OCI-LY7 (cell line): Measurements from ENCODE around the gene SERPINF2. TPM values are rescaled to one million over a fixed set of nuclear protein-coding genes. Genes with fewer than 3 reads are reported as not detected.
"Not testable (repeated sequence)": the region's sequence is repeated elsewhere in the genome, so short reads cannot be mapped to it uniquely, and the experiment has no call there.

Experiments
- BruUV-seq: library from RNA; stranded (reverse); fragments of 400-500 nt; replicated peaks from 2 replicates; lab custom pipeline; 2021; lab: Mats Ljungman, UMichigan
- CTCF ChIA-PET: fragments of 300-600 bp; sonication (Branson Sonifier 250); formaldehyde crosslinking; loops from one replicate; lab custom pipeline; 2022; ENCODE audit warnings: antibody characterized with exemption; ENCODE audit not compliant: unreplicated experiment; lab: Charles Lee
- POLR2A ChIA-PET: fragments of 300-600 bp; sonication (Branson Sonifier 250); formaldehyde crosslinking; loops from one replicate; lab custom pipeline; 2022; ENCODE audit warnings: antibody characterized with exemption; lab: Charles Lee
- DNase-seq: peaks from one replicate; pipeline ENCODE4 v3.0.0-alpha.2; 2015; ENCODE audit warnings: low spot score
- H2AFZ ChIP-seq: fragments of 200-600 bp; sonication (generic), shearing (Covaris generic); 2 replicates; pipeline ENCODE4 v1.6.1; 2014; ENCODE audit warnings: mild to moderate bottlenecking, antibody characterized with exemption, low read length, moderate library complexity
- H3K27ac ChIP-seq: fragments of 200-600 bp; sonication (generic); 2 replicates; pipeline ENCODE4 v1.5.1; 2014; ENCODE audit warnings: mixed run types, low read depth, mild to moderate bottlenecking, moderate library complexity, low read length, inconsistent platforms; ENCODE audit not compliant: poor library complexity, severe bottlenecking
- H3K36me3 ChIP-seq: fragments of 200-600 bp; sonication (generic); 2 replicates; pipeline ENCODE4 v1.6.1; 2014; ENCODE audit warnings: mild to moderate bottlenecking, antibody characterized with exemption, low read length, moderate library complexity, mixed read lengths; ENCODE audit not compliant: insufficient read depth
- H3K4me1 ChIP-seq: fragments of 200-600 bp; sonication (generic); 2 replicates; pipeline ENCODE4 v1.5.1; 2014; ENCODE audit warnings: mild to moderate bottlenecking, low read length; ENCODE audit not compliant: insufficient read depth, poor library complexity, severe bottlenecking
- H3K4me2 ChIP-seq: fragments of 200-600 bp; sonication (generic); 2 replicates; pipeline ENCODE4 v1.6.1; 2014; ENCODE audit warnings: mild to moderate bottlenecking, low read length
- H3K4me3 ChIP-seq: fragments of 200-600 bp; sonication (generic); 2 replicates; pipeline ENCODE4 v1.5.1; 2014; ENCODE audit warnings: mild to moderate bottlenecking, low read depth, low read length; ENCODE audit not compliant: poor library complexity, severe bottlenecking
- H3K79me2 ChIP-seq: fragments of 200-600 bp; sonication (generic); 2 replicates; pipeline ENCODE4 v1.6.1; 2016; ENCODE audit warnings: low read depth, mild to moderate bottlenecking, low read length, moderate library complexity, mixed read lengths; ENCODE audit not compliant: insufficient read depth
- H3K9me2 ChIP-seq: fragments of 200-600 bp; sonication (generic); 2 replicates; pipeline ENCODE4 v1.6.1; 2016; ENCODE audit warnings: mild to moderate bottlenecking, low read length, mixed read lengths; ENCODE audit not compliant: insufficient read depth
- H3K9me3 ChIP-seq: fragments of 200-600 bp; sonication (generic); 2 replicates; pipeline ENCODE4 v1.6.1; 2014; ENCODE audit warnings: mild to moderate bottlenecking, mixed run types, low read length, mixed read lengths
- H4K20me1 ChIP-seq: fragments of 200-600 bp; sonication (generic); 2 replicates; pipeline ENCODE4 v1.6.1; 2014; ENCODE audit warnings: mild to moderate bottlenecking, antibody characterized with exemption, low read length, moderate library complexity, mixed read lengths; ENCODE audit not compliant: insufficient read depth
- EZH2phosphoT487 ChIP-seq: fragments of 200-600 bp; sonication (generic); IDR thresholded peaks from 2 replicates; pipeline ENCODE4 v1.6.1; 2018; ENCODE audit warnings: low read depth, borderline replicate concordance, mild to moderate bottlenecking, mixed run types, antibody characterized with exemption, low read length, moderate library complexity, mixed read lengths
- intact Hi-C: fragments of 100-400 bp; cut with micrococcal nuclease; formaldehyde crosslinking; loops from one replicate; pipeline ENCODE4 v1.10.0; 2022; ENCODE audit not compliant: unreplicated experiment
- total RNA-seq, 2 experiments: library from RNA; depleted of rRNA in 1 of 2; stranded (reverse); fragments of >200 nt in 1 of 2; shearing (Covaris generic) in 1 of 2; gene quantifications; 2 replicates each; pipeline ENCODE4 v1.2.3, GENCODE V29; 2014 to 2022
- TF ChIP-seq, protein P1 (sequence below): fragments of 200-600 bp; sonication (generic); conservative IDR thresholded peaks from 2 replicates; pipeline ENCODE4 v1.5.1; 2014; ENCODE audit warnings: mild to moderate bottlenecking, antibody characterized with exemption, low read length, moderate library complexity, mixed read lengths

SERPINF2 gene
- total RNA-seq, 2 experiments from 2014 or later: 0.38 to 1.0 TPM

DNA sequence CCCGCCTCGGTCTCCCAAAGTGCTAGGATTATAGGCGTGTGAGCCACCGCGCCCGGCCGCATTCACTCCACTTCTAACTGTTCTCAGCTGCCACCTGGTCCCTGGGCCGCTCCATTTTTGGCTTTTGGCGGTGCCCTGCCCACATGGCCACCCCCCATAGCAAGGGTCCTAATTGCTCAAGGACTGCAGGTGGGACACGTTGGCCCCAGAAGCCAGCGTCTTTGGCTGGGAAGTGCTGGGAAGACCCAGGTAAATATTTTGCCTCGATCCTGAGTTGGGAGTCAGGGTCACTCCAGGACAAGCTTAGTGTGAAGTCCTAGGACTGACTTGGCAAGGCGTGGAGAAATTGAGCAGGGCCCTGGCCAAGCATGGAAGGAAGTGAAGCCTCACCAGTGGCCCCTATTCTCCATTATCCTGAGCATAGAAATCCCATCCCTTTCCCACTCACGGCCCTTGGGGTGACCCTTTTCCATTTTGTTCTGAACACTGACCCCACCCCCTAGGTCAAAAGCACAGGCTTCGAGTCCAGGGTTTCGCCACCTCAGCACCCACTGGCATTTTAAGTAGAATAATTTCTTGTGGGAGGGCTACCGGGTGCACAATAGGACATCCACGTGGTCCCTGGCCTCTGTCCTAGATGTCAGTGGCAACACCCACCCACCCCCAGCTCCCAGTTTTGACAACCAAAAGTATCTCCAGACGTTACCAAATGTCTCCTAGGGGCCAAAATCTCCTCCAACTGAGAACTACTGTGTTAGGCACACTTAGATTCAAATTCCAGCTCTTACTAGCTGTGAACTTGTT, 24.1 kb upstream of the SERPINF2 start:
- Histone ChIP-seq H4K20me1 (no peaks in the 10 kb centered on the region), H2AFZ (no peak overlapping the region), H3K4me3 (no peak overlapping the region), H3K4me1 (peaks cover 48% of the 10 kb centered on the region), H3K4me2 (no peak overlapping the region), H3K27ac (no peak overlapping the region), H3K9me2 (no peaks in the 10 kb centered on the region), H3K79me2 (no peaks in the 10 kb centered on the region), H3K9me3 (no peaks in the 10 kb centered on the region), H3K36me3 (no peaks in the 10 kb centered on the region)
- POLR2A ChIA-PET: interaction anchor here (0.6 to 2.4 kb wide), 3 partner anchors 111 to 760 kb away, joined by 4 to 10 read pairs (median 5); partner anchors contain the start of genes RPA1 and SMYD4
- no peak for TF ChIP-seq EZH2phosphoT487
- TF ChIP-seq, protein P1, sequence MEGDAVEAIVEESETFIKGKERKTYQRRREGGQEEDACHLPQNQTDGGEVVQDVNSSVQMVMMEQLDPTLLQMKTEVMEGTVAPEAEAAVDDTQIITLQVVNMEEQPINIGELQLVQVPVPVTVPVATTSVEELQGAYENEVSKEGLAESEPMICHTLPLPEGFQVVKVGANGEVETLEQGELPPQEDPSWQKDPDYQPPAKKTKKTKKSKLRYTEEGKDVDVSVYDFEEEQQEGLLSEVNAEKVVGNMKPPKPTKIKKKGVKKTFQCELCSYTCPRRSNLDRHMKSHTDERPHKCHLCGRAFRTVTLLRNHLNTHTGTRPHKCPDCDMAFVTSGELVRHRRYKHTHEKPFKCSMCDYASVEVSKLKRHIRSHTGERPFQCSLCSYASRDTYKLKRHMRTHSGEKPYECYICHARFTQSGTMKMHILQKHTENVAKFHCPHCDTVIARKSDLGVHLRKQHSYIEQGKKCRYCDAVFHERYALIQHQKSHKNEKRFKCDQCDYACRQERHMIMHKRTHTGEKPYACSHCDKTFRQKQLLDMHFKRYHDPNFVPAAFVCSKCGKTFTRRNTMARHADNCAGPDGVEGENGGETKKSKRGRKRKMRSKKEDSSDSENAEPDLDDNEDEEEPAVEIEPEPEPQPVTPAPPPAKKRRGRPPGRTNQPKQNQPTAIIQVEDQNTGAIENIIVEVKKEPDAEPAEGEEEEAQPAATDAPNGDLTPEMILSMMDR: no peak
- no TSS peak for BruUV-seq
- intact Hi-C loops: loop anchor here (5.0 to 10.0 kb wide), 2 partner anchors 154 to 684 kb away; partner anchors contain the start of genes MNT and PITPNA
- CTCF ChIA-PET: no interaction called here
- DNase-seq: no peak

DNA sequence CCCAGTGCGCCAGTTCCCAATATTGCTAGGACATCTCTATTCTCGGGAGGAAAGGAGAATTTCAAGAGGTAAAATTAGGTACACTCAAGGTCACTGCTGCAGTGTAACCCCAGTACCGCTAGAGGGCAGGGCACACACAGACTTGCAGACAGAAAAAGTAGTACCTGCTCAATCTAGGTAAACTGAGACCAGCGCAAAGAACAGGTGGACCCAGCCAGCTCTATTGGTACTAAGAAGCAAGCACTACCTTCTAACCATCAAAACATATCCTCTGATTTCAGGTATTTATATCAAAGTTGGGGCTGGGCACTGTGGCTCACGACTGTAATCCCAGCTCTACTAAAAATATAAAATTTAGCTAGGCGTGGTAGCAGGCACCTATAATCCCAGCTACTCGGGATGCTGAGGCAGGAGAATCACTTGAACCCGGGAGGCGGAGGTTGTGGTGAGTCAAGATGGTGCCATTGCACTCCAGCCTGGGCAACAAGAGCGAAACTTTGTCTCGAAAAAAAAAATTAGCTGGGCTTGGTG, 21.8 kb upstream of the SERPINF2 start:
- TF ChIP-seq, protein P1: peak; percentile 99
- no peak for TF ChIP-seq EZH2phosphoT487
- BruUV-seq: no TSS peak
- CTCF ChIA-PET: no interaction called here
- Histone ChIP-seq H3K4me2 (peak overlapping the region; percentile 52; the same call in 1 of the 2 replicates), H3K9me2 (no peaks in the 10 kb centered on the region), H3K4me3 (no peak overlapping the region), H4K20me1 (no peaks in the 10 kb centered on the region), H3K4me1 (peaks cover 53% of the 10 kb centered on the region), H3K9me3 (no peaks in the 10 kb centered on the region), H2AFZ (no peak overlapping the region), H3K27ac (no peak overlapping the region), H3K36me3 (no peaks in the 10 kb centered on the region), H3K79me2 (peaks cover 9% of the 10 kb centered on the region; the same call in 1 of the 2 replicates)
- POLR2A ChIA-PET: interaction anchor here (0.6 to 1.0 kb wide), 3 partner anchors 50 to 188 kb away, joined by 3 to 4 read pairs (median 3); no protein-coding TSS in a partner anchor
- peak; percentile 77 for DNase-seq
- intact Hi-C loops: loop anchor here (2.0 to 5.0 kb wide), 4 partner anchors 51 to 310 kb away; partner anchors contain the start of genes DPH1 and RPA1

DNA sequence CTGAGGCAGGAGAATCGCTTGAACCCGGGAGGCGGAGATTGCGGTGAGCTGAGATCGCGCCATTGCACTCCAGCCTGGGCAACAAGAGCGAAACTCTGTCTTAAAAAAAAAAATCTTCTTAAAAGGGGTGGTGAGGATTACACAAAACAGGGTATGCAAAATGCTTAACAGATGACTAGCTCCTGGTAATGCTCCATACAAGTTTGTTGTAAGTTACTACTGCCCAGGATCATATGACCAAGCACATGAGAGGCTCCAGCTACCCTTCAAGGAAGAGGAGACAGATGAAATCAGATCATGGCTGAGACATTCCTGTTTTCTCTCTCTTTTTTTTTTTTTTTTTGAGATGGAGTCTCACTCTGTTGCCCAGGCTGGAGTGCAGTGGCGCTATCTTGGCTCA, 20.6 kb upstream of the SERPINF2 start:
- Histone ChIP-seq H2AFZ (peak overlapping the region; percentile 32; the same call in 1 of the 2 replicates), H3K4me1 (peaks cover 53% of the 10 kb centered on the region), H3K4me2 (peak overlapping the region; percentile 22), H3K27ac (peak overlapping the region; percentile 74)
- H3K36me3 ChIP-seq, H3K79me2 ChIP-seq, H4K20me1 ChIP-seq, H3K9me2 ChIP-seq, BruUV-seq, CTCF ChIA-PET, H3K9me3 ChIP-seq, H3K4me3 ChIP-seq: not testable (repeated sequence)
- intact Hi-C loops: loop anchor here (5.0 kb wide), 2 partner anchors 50 to 110 kb away; partner anchors contain the start of gene RPA1
- POLR2A ChIA-PET: interaction anchor here (0.6 to 0.7 kb wide), 4 partner anchors 41 to 727 kb away, joined by 3 to 5 read pairs (median 3); no protein-coding TSS in a partner anchor
- peak; percentile 28 for DNase-seq
